ENCODE measurements around the gene EDN1.
A peak's percentile ranks its signal among the peaks of the same experiment; 100 is the strongest.

Gene EDN1

GRCh38 chr6:12333128-12333527 is 43.0 kb downstream of the EDN1 start:
- Mint-ChIP-seq H3K9me3 (peaks cover 0 to 5% of the 10 kb centered on the region in 2 donors), H3K27me3 (peaks cover 6% of the 10 kb centered on the region in 2 donors), H3K4me3 (no peak overlapping the region), H3K27ac (no peak overlapping the region), H3K4me1 (peaks cover 27 to 41% of the 10 kb centered on the region in 2 donors), H3K36me3 (no peaks in the 10 kb centered on the region)
- DNase-seq (no peak), ATAC-seq (replicated peaks) (peak in 1 of 2 donors; percentile 45)

DNA sequence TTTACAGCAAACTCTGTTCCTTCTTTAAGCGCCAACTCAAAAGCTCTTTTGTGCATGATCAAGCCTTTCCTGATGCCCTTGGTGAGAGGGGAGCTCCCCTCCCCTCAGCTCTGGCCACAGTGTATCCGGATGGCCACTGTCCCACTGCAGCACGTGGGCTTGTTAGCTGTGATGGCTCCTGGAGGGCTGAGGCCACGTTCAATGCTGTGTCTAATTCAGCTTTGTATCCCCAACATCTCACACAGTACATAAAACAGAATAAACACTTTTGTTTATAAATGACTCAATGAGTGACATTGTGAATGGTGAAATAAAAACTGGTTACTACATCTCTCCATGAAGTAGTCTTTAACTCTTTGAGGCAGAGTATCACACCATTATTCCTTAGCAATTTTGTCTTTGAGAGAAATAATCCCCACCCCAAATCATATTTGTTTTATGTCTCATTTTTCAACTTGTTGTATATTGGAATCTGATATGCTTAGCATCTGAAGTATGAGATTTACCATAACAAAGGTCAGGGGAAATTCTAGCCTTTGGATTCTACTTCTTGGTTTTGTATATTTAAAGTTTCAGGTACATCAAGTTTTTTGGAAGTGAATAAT is 44.5 kb downstream of the EDN1 start:
- Mint-ChIP-seq H3K36me3 (no peaks in the 10 kb centered on the region), H3K4me1 (peaks cover 24 to 41% of the 10 kb centered on the region in 2 donors), H3K27ac (no peak overlapping the region), H3K4me3 (peak overlapping the region in 1 of 2 donors; percentile 14), H3K27me3 (peaks cover 2 to 3% of the 10 kb centered on the region in 2 donors), H3K9me3 (peaks cover 0 to 5% of the 10 kb centered on the region in 2 donors)
- DNase-seq (no peak), ATAC-seq (replicated peaks) (no peak)

DNA sequence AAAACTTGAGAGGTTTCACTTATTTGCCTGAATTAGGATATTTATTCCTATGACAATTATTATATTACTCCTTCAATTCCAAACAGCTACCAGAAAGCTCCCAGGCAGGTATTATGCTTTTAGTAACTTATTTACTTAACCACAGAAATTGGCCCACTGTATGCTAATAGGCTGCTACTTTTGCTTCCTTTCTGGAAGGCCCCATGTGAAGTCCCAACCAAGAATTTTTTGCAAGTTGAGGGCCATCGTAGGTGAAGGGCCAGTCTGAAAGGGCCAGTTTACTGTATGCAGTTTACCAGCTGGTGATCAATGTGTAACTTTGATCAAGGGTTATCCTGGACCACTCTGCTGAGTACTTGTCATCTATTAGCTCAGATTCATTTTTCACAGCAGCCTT is 45.0 kb downstream of the EDN1 start:
- peaks cover 24 to 41% of the 10 kb centered on the region in 2 donors for H3K4me1 Mint-ChIP-seq
- no peak overlapping the region for H3K27ac Mint-ChIP-seq
- no peak for DNase-seq
- no peak overlapping the region for H3K4me3 Mint-ChIP-seq
- H3K27me3 Mint-ChIP-seq: peaks cover 7 to 8% of the 10 kb centered on the region in 2 donors
- H3K36me3 Mint-ChIP-seq: no peaks in the 10 kb centered on the region
- ATAC-seq (replicated peaks): peak; percentile 47 to 64
- peaks cover 0 to 5% of the 10 kb centered on the region in 2 donors for H3K9me3 Mint-ChIP-seq

- Mint-ChIP-seq H3K4me1 (peaks cover 24 to 41% of the 10 kb centered on the region in 2 donors), H3K36me3 (no peaks in the 10 kb centered on the region), H3K4me3 (no peak overlapping the region), H3K27me3 (peaks cover 7 to 13% of the 10 kb centered on the region in 2 donors), H3K27ac (no peak overlapping the region), H3K9me3 (peaks cover 0 to 5% of the 10 kb centered on the region in 2 donors)
- DNase-seq (no peak), ATAC-seq (replicated peaks) (peak in 1 of 2 donors; percentile 35)
These were observed 45.6 kb downstream of the EDN1 start for GRCh38 chr6:12335717-12336116.

DNA sequence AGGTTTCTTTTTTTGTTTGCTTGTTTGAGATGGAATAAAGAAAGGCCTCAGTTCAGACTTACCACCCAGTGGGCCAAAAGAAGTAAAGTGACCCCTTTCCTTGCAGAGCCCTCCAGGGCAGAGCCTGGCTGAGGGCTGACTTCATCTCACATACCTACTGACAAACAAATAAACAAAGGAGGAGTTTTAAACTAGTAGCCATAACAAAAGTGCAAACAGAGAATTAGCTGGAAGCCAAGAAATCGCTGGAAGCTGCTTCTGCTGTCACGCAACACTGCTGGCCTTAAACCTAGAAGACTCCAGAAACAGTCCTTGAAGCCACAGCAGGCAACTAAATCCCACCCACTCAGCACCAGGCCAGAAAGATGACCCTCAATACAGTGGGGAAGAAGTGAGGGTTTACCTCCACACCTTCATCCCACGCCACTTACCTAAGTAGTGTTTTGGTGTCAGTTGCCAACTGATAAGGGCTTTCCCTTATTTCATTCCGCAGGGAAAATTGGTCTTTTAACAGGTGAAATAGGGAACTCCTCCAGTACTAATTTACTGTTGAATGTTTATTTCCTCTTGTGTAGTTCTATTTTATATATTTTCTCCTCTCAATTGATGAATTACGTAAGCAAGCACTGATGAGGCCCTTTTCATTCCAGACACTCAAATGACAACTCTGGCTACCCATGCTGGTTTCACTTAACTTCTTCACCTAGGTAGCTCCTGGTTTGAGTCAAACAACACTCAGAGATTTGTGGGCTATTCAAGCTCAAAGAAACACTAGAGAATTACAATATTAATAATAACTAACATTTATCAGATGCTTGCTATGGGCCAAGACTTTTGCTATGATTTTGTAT is 46.2 kb downstream of the EDN1 start:
- Mint-ChIP-seq H3K4me3 (no peak overlapping the region), H3K27me3 (peaks cover 7 to 13% of the 10 kb centered on the region in 2 donors), H3K4me1 (peaks cover 24 to 41% of the 10 kb centered on the region in 2 donors), H3K36me3 (no peaks in the 10 kb centered on the region), H3K27ac (no peak overlapping the region), H3K9me3 (peaks cover 0 to 5% of the 10 kb centered on the region in 2 donors)
- no peak for DNase-seq
- ATAC-seq (replicated peaks): peak; percentile 37 to 54

GRCh38 chr6:12339022-12339421 is 48.9 kb downstream of the EDN1 start:
- Mint-ChIP-seq H3K27ac (no peak overlapping the region), H3K27me3 (peaks cover 14 to 27% of the 10 kb centered on the region in 2 donors), H3K9me3 (peaks cover 0 to 5% of the 10 kb centered on the region in 2 donors), H3K4me3 (no peak overlapping the region), H3K4me1 (peaks cover 28 to 46% of the 10 kb centered on the region in 2 donors), H3K36me3 (no peaks in the 10 kb centered on the region)
- ATAC-seq (replicated peaks): no peak
- no peak for DNase-seq

GRCh38 chr6:12339808-12340487 is 49.8 kb downstream of the EDN1 start:
- H3K27me3 Mint-ChIP-seq: peaks cover 20 to 27% of the 10 kb centered on the region in 2 donors
- peaks cover 21 to 38% of the 10 kb centered on the region in 2 donors for H3K4me1 Mint-ChIP-seq
- H3K36me3 Mint-ChIP-seq: no peaks in the 10 kb centered on the region
- no peak overlapping the region for H3K27ac Mint-ChIP-seq
- H3K4me3 Mint-ChIP-seq: no peak overlapping the region
- DNase-seq (no peak), ATAC-seq (replicated peaks) (no peak)
- no peaks in the 10 kb centered on the region for H3K9me3 Mint-ChIP-seq

DNA sequence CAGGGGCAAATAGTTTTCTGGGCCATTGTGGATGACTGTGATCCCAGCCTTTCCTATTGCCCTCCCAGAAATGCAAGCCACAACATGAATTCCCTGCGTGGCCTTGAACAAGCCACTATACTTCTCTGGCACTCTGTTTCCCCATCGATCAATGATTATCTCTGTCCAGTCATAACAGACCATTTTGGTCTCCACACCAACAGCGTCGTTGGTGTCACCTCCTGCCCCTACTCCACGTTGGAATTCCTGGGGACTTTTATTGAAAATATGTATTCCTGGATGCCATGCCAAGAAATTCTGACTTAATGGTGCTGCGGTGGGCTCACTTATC is 50.3 kb downstream of the EDN1 start:
- Mint-ChIP-seq H3K9me3 (no peaks in the 10 kb centered on the region), H3K27ac (no peak overlapping the region), H3K4me1 (peaks cover 20 to 37% of the 10 kb centered on the region in 2 donors), H3K36me3 (no peaks in the 10 kb centered on the region), H3K4me3 (no peak overlapping the region), H3K27me3 (peaks cover 20 to 27% of the 10 kb centered on the region in 2 donors)
- ATAC-seq (replicated peaks): no peak
- no peak for DNase-seq

DNA sequence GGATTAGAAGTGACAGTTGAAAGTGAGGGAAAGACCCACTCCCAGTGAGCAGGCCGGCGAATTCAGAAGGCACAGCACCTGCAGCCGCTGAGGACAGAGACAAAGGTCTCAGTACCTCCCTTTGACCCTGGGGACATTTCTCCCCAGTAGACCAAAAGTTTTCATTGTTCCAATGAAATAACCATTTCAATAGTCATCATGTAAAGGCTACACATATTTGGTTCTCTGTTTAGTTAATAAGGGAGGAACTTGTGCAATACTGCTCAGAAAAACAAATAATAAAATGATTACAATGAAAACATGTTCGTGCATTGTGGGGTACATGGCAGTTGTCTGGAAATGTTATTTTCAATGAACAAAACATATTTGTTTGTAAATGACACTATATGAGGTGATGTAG is 52.5 kb downstream of the EDN1 start:
- DNase-seq: no peak
- no peak for ATAC-seq (replicated peaks)
- Mint-ChIP-seq H3K36me3 (no peaks in the 10 kb centered on the region), H3K4me3 (no peak overlapping the region), H3K9me3 (no peaks in the 10 kb centered on the region), H3K27ac (no peak overlapping the region), H3K27me3 (peaks cover 20 to 29% of the 10 kb centered on the region in 2 donors), H3K4me1 (peaks cover 13 to 25% of the 10 kb centered on the region in 2 donors)

DNA sequence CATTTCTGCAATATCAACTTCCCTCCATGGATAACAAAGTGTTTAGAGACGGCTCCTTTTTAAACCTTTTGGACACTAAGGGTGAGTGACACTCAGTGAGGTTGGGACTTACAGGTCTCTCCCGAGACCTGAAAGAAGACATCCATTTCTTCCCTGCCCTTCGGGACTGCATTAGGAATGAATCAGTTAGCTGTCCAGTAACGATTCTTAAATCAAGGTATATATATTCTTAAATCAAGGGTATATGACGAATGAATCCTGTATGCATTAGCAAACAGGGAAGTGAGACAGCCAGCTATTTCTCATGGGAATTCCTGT is 52.9 kb downstream of the EDN1 start:
- Mint-ChIP-seq H3K27ac (no peak overlapping the region), H3K36me3 (no peaks in the 10 kb centered on the region), H3K4me3 (no peak overlapping the region), H3K9me3 (no peaks in the 10 kb centered on the region), H3K4me1 (peaks cover 13 to 25% of the 10 kb centered on the region in 2 donors), H3K27me3 (peaks cover 22 to 33% of the 10 kb centered on the region in 2 donors)
- ATAC-seq (replicated peaks) (peak; percentile 45 to 53), DNase-seq (no peak)

DNA sequence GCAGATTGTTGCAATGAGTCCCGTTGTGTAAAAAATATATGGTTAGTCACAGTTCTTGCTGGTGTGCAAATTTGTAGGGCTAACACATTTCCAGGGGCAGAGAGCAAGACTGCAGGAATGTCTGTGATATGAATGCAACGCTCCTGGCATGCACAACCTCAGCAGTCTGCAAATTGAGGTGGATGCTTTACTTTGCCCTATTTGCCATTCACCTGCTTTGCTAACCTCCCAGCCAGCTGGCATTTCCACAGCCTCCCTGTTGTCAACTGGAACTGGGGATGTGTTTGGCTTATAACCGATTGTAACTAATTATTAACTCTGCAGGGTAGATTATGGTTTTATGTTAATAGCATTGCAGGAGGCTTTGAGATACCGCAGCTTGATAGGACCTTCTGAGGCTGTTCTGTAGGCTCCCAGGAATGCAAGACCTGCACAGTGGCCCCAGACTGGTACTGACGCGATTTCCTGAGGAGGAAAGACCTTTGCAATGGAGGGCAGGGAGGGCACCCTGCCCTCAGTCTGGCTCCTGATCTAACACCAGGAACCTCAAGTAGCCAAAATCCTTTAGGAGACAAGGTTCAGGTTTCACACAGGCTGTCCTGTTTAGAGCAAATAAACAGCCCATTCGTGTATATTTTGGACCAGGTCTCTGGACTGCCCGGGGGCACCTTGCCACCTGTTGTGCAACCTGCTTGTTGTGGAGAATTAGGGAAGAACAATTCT is 53.4 kb downstream of the EDN1 start:
- peaks cover 13 to 25% of the 10 kb centered on the region in 2 donors for H3K4me1 Mint-ChIP-seq
- DNase-seq (no peak), ATAC-seq (replicated peaks) (peak in 1 of 2 donors; percentile 8)
- no peaks in the 10 kb centered on the region for H3K9me3 Mint-ChIP-seq
- H3K27ac Mint-ChIP-seq: no peak overlapping the region
- peaks cover 26 to 38% of the 10 kb centered on the region in 2 donors for H3K27me3 Mint-ChIP-seq
- no peak overlapping the region for H3K4me3 Mint-ChIP-seq
- H3K36me3 Mint-ChIP-seq: no peaks in the 10 kb centered on the region

DNA sequence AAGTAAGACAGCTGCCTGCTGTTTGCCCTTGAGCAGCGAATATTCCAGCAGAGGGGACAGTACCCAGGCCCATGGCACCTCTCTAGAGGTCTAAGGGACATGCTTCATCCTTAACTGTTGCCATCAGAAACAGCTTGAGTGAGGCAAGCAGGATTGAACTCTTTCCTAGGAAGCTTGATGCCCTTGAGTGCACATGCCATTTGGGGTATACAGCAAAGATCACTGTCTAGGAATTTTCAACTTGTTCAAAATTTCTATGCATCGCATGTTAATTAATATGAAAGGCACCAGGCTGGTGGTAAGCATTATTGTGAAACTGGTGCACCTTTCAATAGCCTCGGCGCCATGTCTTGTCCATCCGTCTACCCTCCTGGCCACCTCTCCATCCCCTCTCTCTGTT is 54.1 kb downstream of the EDN1 start:
- peaks cover 28 to 41% of the 10 kb centered on the region in 2 donors for H3K27me3 Mint-ChIP-seq
- DNase-seq (no peak), ATAC-seq (replicated peaks) (no peak)
- H3K27ac Mint-ChIP-seq: no peak overlapping the region
- H3K4me3 Mint-ChIP-seq: no peak overlapping the region
- no peaks in the 10 kb centered on the region for H3K9me3 Mint-ChIP-seq
- no peaks in the 10 kb centered on the region for H3K36me3 Mint-ChIP-seq
- H3K4me1 Mint-ChIP-seq: peaks cover 13 to 25% of the 10 kb centered on the region in 2 donors

DNA sequence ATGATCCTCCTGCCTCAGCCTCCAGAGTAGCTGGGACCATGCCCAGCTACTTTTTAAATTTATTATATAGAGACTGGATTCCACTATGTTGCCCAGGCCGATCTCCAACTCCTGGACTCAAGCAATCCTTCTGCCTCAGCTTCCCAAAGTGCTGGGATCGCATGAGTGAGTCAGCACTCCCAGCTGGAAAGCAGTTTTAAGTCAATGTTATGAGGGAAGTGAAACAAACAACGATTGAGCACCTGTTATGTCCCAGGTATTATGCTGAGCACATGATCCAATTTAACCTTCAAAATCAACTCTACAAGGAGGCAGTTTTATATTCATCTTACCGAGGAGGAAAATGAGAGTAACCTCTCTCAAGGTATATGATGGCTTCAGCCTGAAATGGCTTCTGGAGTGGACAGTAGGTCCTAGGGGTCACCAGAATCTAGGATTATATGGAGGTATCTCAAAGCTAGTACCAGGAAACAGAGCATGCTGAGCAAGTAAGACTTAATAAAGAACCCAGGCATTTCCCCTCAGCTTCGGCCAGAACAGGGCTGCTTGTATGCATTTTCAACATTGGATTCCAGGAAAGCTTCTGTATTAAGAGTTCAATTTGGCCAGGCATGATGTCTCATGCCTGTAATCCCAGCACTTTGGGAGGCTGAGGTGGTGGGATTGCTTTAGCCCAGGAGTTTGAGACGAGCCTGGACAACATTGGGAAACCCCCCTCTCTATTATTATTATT is 55.0 kb downstream of the EDN1 start:
- DNase-seq: no peak
- Mint-ChIP-seq H3K27ac (no peak overlapping the region), H3K4me1 (peaks cover 13 to 25% of the 10 kb centered on the region in 2 donors), H3K27me3 (peaks cover 21 to 33% of the 10 kb centered on the region in 2 donors), H3K36me3 (no peaks in the 10 kb centered on the region), H3K4me3 (no peak overlapping the region), H3K9me3 (no peaks in the 10 kb centered on the region)
- ATAC-seq (replicated peaks): no peak

Measured in stimulated activated naive B cell treated with anti-CD40 and anti-IgM and Interleukin-4, amounts not matched to agents 10 μg/mL and 1 μg/mL and 100 μg/mL, for 72 hours (primary cell).